NOMO-1 treated with DMSO at 0.1 percent for 48 hours (cell line): ENCODE measurements around the gene MTARC2.
"Not testable (repeated sequence)": the region's sequence is repeated elsewhere in the genome, so short reads cannot be mapped to it uniquely, and the experiment has no call there.

Experiments used
- DNase-seq: peaks from one replicate; lab custom pipeline; 2025; ENCODE audit not compliant: unreplicated experiment; lab: John Stamatoyannopoulos, UW

MTARC2 gene

GRCh38 chr1:220748089-220748934 lies at the start of gene MTARC2:
Gene MTARC2, plus strand, starts transcription at chr1:220748322. Its CDS starts 210 bp downstream, at chr1:220748532.
- DNase-seq, result peak; percentile 86

GRCh38 chr1:220698607-220699016 lies 49.5 kb upstream of the MTARC2 start:
- no peak for DNase-seq

- DNase-seq, result no peak
These were observed 49.1 kb upstream of the MTARC2 start for GRCh38 chr1:220699044-220699443.

- no peak for DNase-seq
These were observed 47.5 kb upstream of the MTARC2 start for GRCh38 chr1:220700556-220701179.

GRCh38 chr1:220701974-220702373 lies 46.1 kb upstream of the MTARC2 start:
- DNase-seq, result peak; percentile 79

- no peak for DNase-seq
These were observed 45.3 kb upstream of the MTARC2 start for GRCh38 chr1:220702733-220703270.

GRCh38 chr1:220703305-220703704 lies 44.8 kb upstream of the MTARC2 start:
- peak; percentile 30 for DNase-seq

GRCh38 chr1:220705782-220706181 lies 42.3 kb upstream of the MTARC2 start:
- no peak for DNase-seq

- no peak for DNase-seq
These were observed 41.6 kb upstream of the MTARC2 start for GRCh38 chr1:220706480-220706879.

- DNase-seq, result no peak
These were observed 41.0 kb upstream of the MTARC2 start for GRCh38 chr1:220707160-220707559.

- no peak for DNase-seq
These were observed 39.9 kb upstream of the MTARC2 start for GRCh38 chr1:220708244-220708643.

- DNase-seq, result no peak
These were observed 39.0 kb upstream of the MTARC2 start for GRCh38 chr1:220708936-220709801.

GRCh38 chr1:220710333-220710732 lies 37.8 kb upstream of the MTARC2 start:
- DNase-seq, result no peak

GRCh38 chr1:220711056-220711809 lies 36.9 kb upstream of the MTARC2 start:
- DNase-seq, result peak; percentile 82

- not testable (repeated sequence) for DNase-seq
These were observed 32.1 kb upstream of the MTARC2 start for GRCh38 chr1:220715986-220716385.

GRCh38 chr1:220717800-220718640 lies 30.1 kb upstream of the MTARC2 start:
- no peak for DNase-seq

GRCh38 chr1:220721266-220721665 lies 26.9 kb upstream of the MTARC2 start:
- DNase-seq, result not testable (repeated sequence)

- DNase-seq, result no peak
These were observed 21.5 kb upstream of the MTARC2 start for GRCh38 chr1:220726634-220727033.

- DNase-seq, result no peak
These were observed 20.6 kb upstream of the MTARC2 start for GRCh38 chr1:220727519-220727918.
